ENCODE measurements around the gene SIVA1. TPM values are rescaled to one million over a fixed set of nuclear protein-coding genes. Genes with fewer than 3 reads are reported as not detected.

The SIVA1 gene
- total RNA-seq, 1 donor from 2014 or later: 298 TPM

DNA sequence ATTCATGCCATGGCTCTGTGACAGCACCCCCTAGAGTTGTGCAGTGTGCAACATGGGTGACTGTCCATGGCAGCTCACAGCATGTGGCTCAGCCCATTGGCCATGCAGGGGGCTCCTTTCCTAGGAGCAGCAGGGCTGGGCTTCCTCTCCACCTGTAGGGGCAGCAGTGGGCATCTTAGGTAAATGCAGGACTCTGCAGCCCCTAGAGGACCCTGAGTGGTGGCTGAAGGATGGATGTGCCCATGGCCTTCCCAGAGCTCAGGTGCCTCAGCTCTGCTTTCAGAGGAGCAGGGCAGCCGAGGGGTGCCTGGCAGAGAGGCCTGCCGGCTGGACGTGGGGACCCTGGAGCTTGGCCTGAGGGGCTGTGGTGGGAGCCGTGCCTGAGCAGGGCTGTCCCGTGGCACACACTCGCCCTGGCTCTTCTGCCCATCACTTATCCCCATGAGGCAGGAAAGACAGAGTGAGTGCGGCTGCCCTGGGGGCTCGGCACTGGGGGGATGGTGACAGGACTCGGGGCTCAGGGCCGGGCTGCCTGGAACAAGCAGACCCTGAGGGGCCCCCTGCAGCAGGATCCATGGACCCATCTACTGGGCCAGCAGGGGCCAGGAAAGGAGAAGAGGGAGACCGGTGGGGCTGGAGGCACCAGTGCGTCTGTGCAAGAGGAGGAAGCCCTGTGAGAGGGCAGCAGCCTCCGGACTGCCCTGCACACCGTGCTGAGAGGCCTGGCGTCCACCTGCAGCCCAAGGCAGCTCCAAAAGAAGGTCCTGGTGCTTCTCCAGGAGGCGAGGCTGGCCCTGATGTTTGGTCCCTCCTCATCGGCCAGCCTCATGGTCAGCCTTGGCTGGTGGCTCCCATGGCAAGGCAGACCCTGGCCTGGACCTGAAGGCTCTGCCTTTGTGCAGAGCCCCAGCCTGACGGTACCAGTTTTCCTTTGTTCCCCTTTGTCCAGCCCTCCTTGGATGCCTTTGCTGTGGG is 21.3 kb upstream of the SIVA1 start:
- H3K4me3 ChIP-seq (ENCODE audit: low read depth, low read length): no peak overlapping the region
- no peak for DNase-seq (ENCODE audit: low read depth)
- TF ChIP-seq CTCF (conservative IDR thresholded peaks at IDR 0.05; ENCODE audit: low read depth, low read length): peak; percentile 56

- H3K4me3 ChIP-seq (ENCODE audit: low read depth, low read length): no peak overlapping the region
- no peak for DNase-seq (ENCODE audit: low read depth)
- no peak for TF ChIP-seq CTCF (conservative IDR thresholded peaks at IDR 0.05; ENCODE audit: low read depth, low read length)
Observed at GRCh38 chr14:104732355-104732804, 20.6 kb upstream of the SIVA1 start.

DNA sequence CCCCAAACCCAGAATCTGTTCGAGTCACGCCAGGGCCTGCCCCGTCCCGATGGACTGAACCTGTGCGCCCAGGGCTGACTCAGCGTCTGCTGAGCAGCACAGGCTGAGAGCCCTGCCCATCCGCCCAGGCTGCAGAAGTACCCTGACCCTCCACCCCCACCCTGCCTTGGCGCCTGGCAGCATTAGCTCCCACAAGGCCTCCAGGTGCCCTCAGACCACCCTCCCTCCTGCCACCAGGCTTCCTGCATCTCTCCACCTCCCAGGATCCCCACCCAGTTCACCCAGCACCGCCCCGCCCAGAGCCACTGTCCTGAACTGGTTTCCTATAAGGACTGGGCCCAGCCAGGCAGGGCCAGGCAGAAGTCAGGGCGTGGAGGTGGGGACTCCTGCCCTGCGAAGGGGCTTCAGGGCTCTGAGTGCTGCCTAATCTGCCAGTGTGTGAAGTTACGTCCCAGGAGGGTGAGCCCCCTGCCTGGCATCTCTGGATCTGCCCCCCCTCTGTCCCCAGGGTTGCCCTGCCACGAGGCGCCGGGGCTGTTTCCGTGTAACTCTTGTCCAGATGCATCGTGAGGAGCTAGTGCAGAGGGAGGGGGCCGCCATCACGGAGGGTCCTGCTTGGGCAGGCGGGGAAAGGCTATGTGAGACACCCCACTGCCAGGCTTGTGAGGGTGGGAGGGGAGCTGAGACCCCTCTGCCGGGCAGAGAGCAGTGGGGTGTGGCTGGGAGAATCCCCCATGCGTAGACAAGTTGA is 19.8 kb upstream of the SIVA1 start:
- DNase-seq (ENCODE audit: low read depth): no peak
- no peak for TF ChIP-seq CTCF (conservative IDR thresholded peaks at IDR 0.05; ENCODE audit: low read depth, low read length)
- H3K4me3 ChIP-seq (ENCODE audit: low read depth, low read length): no peak overlapping the region

DNA sequence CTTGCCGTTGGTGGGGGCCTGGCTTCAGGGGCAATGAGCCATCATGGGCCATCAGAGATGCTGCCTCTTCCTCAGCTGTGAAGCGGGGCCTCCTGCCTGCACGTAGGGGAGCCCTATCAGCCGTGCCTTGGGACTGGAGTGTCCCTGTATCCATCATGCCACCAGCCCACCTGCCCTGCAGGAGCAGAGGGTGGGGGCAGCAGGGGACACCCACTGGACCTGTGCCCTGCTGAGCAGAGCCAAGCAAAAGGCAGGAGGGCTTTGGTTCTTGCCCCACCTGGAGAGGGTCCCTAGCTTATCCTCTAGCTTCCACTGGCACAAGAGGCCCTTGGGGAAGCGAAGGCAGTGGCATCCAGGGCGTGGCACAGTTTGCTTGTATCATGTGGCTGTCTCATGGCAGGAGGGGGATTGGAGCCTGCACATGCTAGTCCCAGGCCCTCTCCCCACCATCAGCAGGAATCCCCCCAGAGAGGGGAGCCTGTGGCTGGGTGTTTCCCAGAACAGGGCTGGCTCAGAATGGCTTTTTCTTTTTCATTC is 18.8 kb upstream of the SIVA1 start:
- TF ChIP-seq CTCF (conservative IDR thresholded peaks at IDR 0.05; ENCODE audit: low read depth, low read length): no peak
- DNase-seq (ENCODE audit: low read depth): no peak

GRCh38 chr14:104734601-104734990 is 18.4 kb upstream of the SIVA1 start:
- H3K4me3 ChIP-seq (ENCODE audit: low read depth, low read length): no peak overlapping the region
- DNase-seq (ENCODE audit: low read depth): no peak
- no peak for TF ChIP-seq CTCF (conservative IDR thresholded peaks at IDR 0.05; ENCODE audit: low read depth, low read length)

More for the DNA sequence above, 18.8 kb upstream of the SIVA1 start:
- H3K4me3 ChIP-seq (ENCODE audit: low read depth, low read length): no peak overlapping the region

GRCh38 chr14:104734991-104735779 is 17.8 kb upstream of the SIVA1 start:
- TF ChIP-seq CTCF (conservative IDR thresholded peaks at IDR 0.05; ENCODE audit: low read depth, low read length): no peak
- no peak overlapping the region for H3K4me3 ChIP-seq (ENCODE audit: low read depth, low read length)
- DNase-seq (ENCODE audit: low read depth): no peak
